ENCODE measurements around the gene AGBL3. TPM values are rescaled to one million over a fixed set of nuclear protein-coding genes. Genes with fewer than 3 reads are reported as not detected.

Gene AGBL3
- total RNA-seq, 1 donor from 2014 or later, result 4.9 TPM

- intact Hi-C loops (cut with DNase I), result loop anchor here (10.0 kb wide), 1 partner anchor 59 kb away; no protein-coding TSS in a partner anchor
- no peak for TF ChIP-seq POLR2A (IDR thresholded peaks at IDR 0.05)
- TF ChIP-seq CTCF (IDR thresholded peaks at IDR 0.05), result no peak
- no peak for TF ChIP-seq POLR2AphosphoS5 (IDR thresholded peaks at IDR 0.05; ENCODE audit: insufficient read depth in 1 of 2, low read depth in 1 of 2)
- peaks cover 0 to 22% of the 10 kb centered on the region in 2 donors for H3K36me3 ChIP-seq
- peaks cover 16% of the 10 kb centered on the region for H3K4me1 ChIP-seq
- no peak overlapping the region for H3K27ac ChIP-seq
- no peaks in the 10 kb centered on the region for H3K27me3 ChIP-seq
- no peaks in the 10 kb centered on the region for H3K9me3 ChIP-seq
- DNase-seq (ENCODE audit: extremely low spot score in 2 of 2), result no peak
- H3K4me3 ChIP-seq, result no peak overlapping the region
Observed at GRCh38 chr7:134943785-134944400, 42.4 kb upstream of the AGBL3 start.

GRCh38 chr7:134945691-134946090 is 40.6 kb upstream of the AGBL3 start:
- TF ChIP-seq POLR2AphosphoS5 (IDR thresholded peaks at IDR 0.05; ENCODE audit: insufficient read depth in 1 of 2, low read depth in 1 of 2), result no peak
- no peak for TF ChIP-seq CTCF (IDR thresholded peaks at IDR 0.05)
- TF ChIP-seq POLR2A (IDR thresholded peaks at IDR 0.05), result no peak
- Histone ChIP-seq H3K9me3 (no peaks in the 10 kb centered on the region), H3K4me1 (peaks cover 20% of the 10 kb centered on the region), H3K4me3 (no peak overlapping the region), H3K36me3 (peaks cover 0 to 35% of the 10 kb centered on the region in 2 donors), H3K27me3 (no peaks in the 10 kb centered on the region), H3K27ac (no peak overlapping the region)
- no peak for DNase-seq (ENCODE audit: extremely low spot score in 2 of 2)
- intact Hi-C loops (cut with DNase I), result loop anchor here (10.0 kb wide), 1 partner anchor 61 kb away; no protein-coding TSS in a partner anchor

GRCh38 chr7:134946260-134946659 is 40.0 kb upstream of the AGBL3 start:
- no peaks in the 10 kb centered on the region for H3K27me3 ChIP-seq
- no peaks in the 10 kb centered on the region for H3K9me3 ChIP-seq
- TF ChIP-seq POLR2A (IDR thresholded peaks at IDR 0.05) (no peak), POLR2AphosphoS5 (IDR thresholded peaks at IDR 0.05; ENCODE audit: insufficient read depth in 1 of 2, low read depth in 1 of 2) (no peak), CTCF (IDR thresholded peaks at IDR 0.05) (no peak)
- DNase-seq (ENCODE audit: extremely low spot score in 2 of 2), result no peak
- intact Hi-C loops (cut with DNase I), result loop anchor here (10.0 kb wide), 1 partner anchor 61 kb away; no protein-coding TSS in a partner anchor
- peaks cover 20% of the 10 kb centered on the region for H3K4me1 ChIP-seq
- no peak overlapping the region for H3K27ac ChIP-seq
- peaks cover 0 to 41% of the 10 kb centered on the region in 2 donors for H3K36me3 ChIP-seq
- H3K4me3 ChIP-seq, result no peak overlapping the region

- Histone ChIP-seq H3K9me3 (no peaks in the 10 kb centered on the region), H3K27ac (no peak overlapping the region), H3K27me3 (no peaks in the 10 kb centered on the region), H3K4me1 (peaks cover 20% of the 10 kb centered on the region), H3K36me3 (peaks cover 0 to 52% of the 10 kb centered on the region in 2 donors), H3K4me3 (no peak overlapping the region)
- no peak for DNase-seq (ENCODE audit: extremely low spot score in 2 of 2)
- intact Hi-C loops (cut with DNase I), result loop anchor here (10.0 kb wide), 1 partner anchor 63 kb away; no protein-coding TSS in a partner anchor
- TF ChIP-seq POLR2AphosphoS5 (IDR thresholded peaks at IDR 0.05; ENCODE audit: insufficient read depth in 1 of 2, low read depth in 1 of 2) (no peak), POLR2A (IDR thresholded peaks at IDR 0.05) (no peak), CTCF (IDR thresholded peaks at IDR 0.05) (no peak)
Observed at GRCh38 chr7:134947329-134947728, 39.0 kb upstream of the AGBL3 start.

- intact Hi-C loops (cut with DNase I), result loop anchor here (10.0 kb wide), 1 partner anchor 63 kb away; no protein-coding TSS in a partner anchor
Observed at GRCh38 chr7:134947831-134948230, 38.5 kb upstream of the AGBL3 start.

More at GRCh38 chr7:134947831-134948230, 38.5 kb upstream of the AGBL3 start:
- no peaks in the 10 kb centered on the region for H3K9me3 ChIP-seq
- peaks cover 0 to 57% of the 10 kb centered on the region in 2 donors for H3K36me3 ChIP-seq
- TF ChIP-seq POLR2A (IDR thresholded peaks at IDR 0.05) (no peak), POLR2AphosphoS5 (IDR thresholded peaks at IDR 0.05; ENCODE audit: insufficient read depth in 1 of 2, low read depth in 1 of 2) (no peak), CTCF (IDR thresholded peaks at IDR 0.05) (no peak)
- no peak overlapping the region for H3K4me3 ChIP-seq
- H3K4me1 ChIP-seq, result peaks cover 20% of the 10 kb centered on the region
- DNase-seq (ENCODE audit: extremely low spot score in 2 of 2), result no peak
- no peaks in the 10 kb centered on the region for H3K27me3 ChIP-seq
- H3K27ac ChIP-seq, result no peak overlapping the region
